Lower lobe of right lung (tissue), 2 donors: ENCODE results near the gene C16orf74. TPM values are rescaled to one million over a fixed set of nuclear protein-coding genes. Genes with fewer than 3 reads are reported as not detected.
A peak's percentile ranks its signal among the peaks of the same experiment; 100 is the strongest.

Experiments used
- ATAC-seq, 2 donors: fragments of 200-7000 bp; cut with Tn5 transposase; one replicate each; pipeline ENCODE4 v1.9.1; 2020 to 2022; ENCODE audit warnings: mild to moderate bottlenecking in 2 of 2, moderate library complexity in 2 of 2
- DNase-seq: peaks from one replicate; pipeline ENCODE4 v3.0.0-alpha.2; 2020
- H3K27ac ChIP-seq: fragments of 200-600 bp; one replicate; pipeline ENCODE4 v1.8.0; 2022
- H3K27me3 ChIP-seq: fragments of 200-600 bp; one replicate; pipeline ENCODE4 v1.8.0; 2022; ENCODE audit warnings: low read depth
- H3K36me3 ChIP-seq: fragments of 200-600 bp; one replicate; pipeline ENCODE4 v1.8.0; 2022; ENCODE audit warnings: mild to moderate bottlenecking
- H3K4me1 ChIP-seq: fragments of 200-600 bp; one replicate; pipeline ENCODE4 v1.8.0; 2022
- H3K4me3 ChIP-seq: fragments of 200-600 bp; one replicate; pipeline ENCODE4 v1.8.0; 2022; ENCODE audit warnings: mild to moderate bottlenecking
- H3K9me3 ChIP-seq: fragments of 200-600 bp; one replicate; pipeline ENCODE4 v1.8.0; 2022
- CTCF ChIP-seq: fragments of 200-600 bp; IDR thresholded peaks from one replicate; pipeline ENCODE4 v1.8.0; 2022; ENCODE audit warnings: antibody characterized with exemption, mild to moderate bottlenecking
- intact Hi-C: fragments of 100-400 bp; cut with DNase I; formaldehyde crosslinking; loops from one replicate; pipeline ENCODE4 v1.11.0; 2022
- total RNA-seq: library from RNA; stranded (reverse); fragmentation: NEBNext Ultra II Directional; extraction: Animal tissue kit (Norgen Biotek cat#: 25700); gene quantifications from one replicate; pipeline ENCODE4 v1.2.1, GENCODE V29; 2021
- donor health status: DM: no; HTN: yes; CAD: no; lungs with severe emphysema.

C16orf74 gene
- total RNA-seq, 1 donor from 2014 or later, result 1.5 TPM

- Histone ChIP-seq H3K27me3 (peaks cover 4% of the 10 kb centered on the region), H3K27ac (no peak overlapping the region), H3K4me3 (no peak overlapping the region), H3K36me3 (no peaks in the 10 kb centered on the region), H3K9me3 (no peaks in the 10 kb centered on the region), H3K4me1 (peaks cover 10% of the 10 kb centered on the region)
- TF ChIP-seq CTCF, result peak; percentile 71
- intact Hi-C loops, result no loop called here
- ATAC-seq (peak; percentile 74 to 78), DNase-seq (peak; percentile 83)
These were observed 33.3 kb downstream of the C16orf74 start for GRCh38 chr16:85717393-85718152.

DNA sequence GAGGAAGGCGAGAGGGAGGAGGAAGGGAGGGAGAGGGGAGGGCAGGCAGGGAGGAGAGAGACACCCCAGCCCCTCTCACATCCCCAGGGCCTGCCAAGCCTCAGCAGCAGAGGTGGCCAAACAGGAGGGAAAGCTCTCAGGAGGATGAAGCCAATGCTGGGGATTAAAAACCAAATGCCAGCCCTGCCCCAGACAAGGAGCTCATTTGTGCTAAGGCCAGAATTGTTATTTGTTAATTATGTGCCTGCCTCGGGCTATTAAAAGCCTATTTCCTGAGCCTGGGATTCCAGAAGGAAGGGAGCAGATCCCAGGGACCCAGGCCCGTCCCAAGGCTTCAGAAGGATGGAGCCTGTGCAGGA lies 34.2 kb downstream of the C16orf74 start:
- intact Hi-C loops, result no loop called here
- peaks cover 4% of the 10 kb centered on the region for H3K27me3 ChIP-seq
- H3K4me1 ChIP-seq, result peaks cover 10% of the 10 kb centered on the region
- DNase-seq, result no peak
- no peak overlapping the region for H3K27ac ChIP-seq
- H3K4me3 ChIP-seq, result no peak overlapping the region
- no peak for ATAC-seq
- H3K36me3 ChIP-seq, result no peaks in the 10 kb centered on the region
- no peak for TF ChIP-seq CTCF
- no peaks in the 10 kb centered on the region for H3K9me3 ChIP-seq

GRCh38 chr16:85716022-85716679 lies 34.7 kb downstream of the C16orf74 start:
- Histone ChIP-seq H3K27ac (no peak overlapping the region), H3K27me3 (peaks cover 4% of the 10 kb centered on the region), H3K36me3 (no peaks in the 10 kb centered on the region), H3K4me3 (no peak overlapping the region), H3K9me3 (no peaks in the 10 kb centered on the region), H3K4me1 (peaks cover 10% of the 10 kb centered on the region)
- DNase-seq, result no peak
- intact Hi-C loops, result no loop called here
- ATAC-seq, result no peak
- no peak for TF ChIP-seq CTCF

DNA sequence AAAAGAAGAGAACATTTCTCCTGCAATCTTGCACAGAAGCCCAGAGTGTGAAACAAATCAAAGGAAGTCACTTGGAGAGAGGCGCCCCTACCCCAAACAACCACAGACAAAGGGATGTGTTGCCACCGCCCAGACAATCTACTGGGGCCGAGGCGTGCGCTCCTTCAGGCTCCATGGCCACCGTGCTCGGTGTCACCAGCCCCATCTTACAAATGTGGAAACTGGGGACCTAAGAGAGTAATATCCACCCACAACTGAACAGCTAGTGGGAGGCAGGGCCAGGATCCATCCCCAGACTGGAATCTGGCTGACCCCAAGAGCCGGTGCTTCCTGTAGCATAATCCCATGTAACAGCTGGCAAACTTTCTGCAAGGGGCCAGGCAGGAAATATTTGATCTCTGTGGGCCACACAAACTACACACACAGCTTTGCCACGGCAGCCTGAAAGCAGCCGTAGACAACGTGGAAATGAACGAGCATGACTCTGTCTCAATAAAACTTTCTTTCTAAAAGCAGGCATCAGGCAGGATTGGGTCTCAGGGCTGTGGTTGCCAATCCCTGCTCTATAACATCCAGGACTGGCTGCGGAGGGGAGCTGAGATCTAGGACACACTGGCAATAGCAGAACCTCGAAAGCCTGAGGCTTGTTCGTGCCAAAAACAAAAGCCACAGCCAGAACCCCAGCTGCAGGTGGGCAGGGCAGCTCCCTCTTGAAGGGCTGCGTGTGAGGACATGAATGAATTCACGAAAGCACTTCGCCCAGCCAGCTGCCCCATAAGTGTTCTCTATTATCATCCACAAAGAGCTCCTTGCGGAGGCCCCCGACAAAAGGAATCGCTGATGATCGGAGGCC lies 35.5 kb downstream of the C16orf74 start:
- DNase-seq (no peak), ATAC-seq (no peak)
- H3K9me3 ChIP-seq, result no peaks in the 10 kb centered on the region

More for the DNA sequence above, 35.5 kb downstream of the C16orf74 start:
- no peak for TF ChIP-seq CTCF
- no peaks in the 10 kb centered on the region for H3K36me3 ChIP-seq
- H3K4me1 ChIP-seq, result peaks cover 10% of the 10 kb centered on the region
- H3K27ac ChIP-seq, result no peak overlapping the region
- peaks cover 4% of the 10 kb centered on the region for H3K27me3 ChIP-seq
- H3K4me3 ChIP-seq, result no peak overlapping the region
- intact Hi-C loops, result no loop called here
